Progenitor cell of endocrine pancreas (in vitro differentiated cells): Measurements from ENCODE around the gene ARHGEF26. TPM values are rescaled to one million over a fixed set of nuclear protein-coding genes. Genes with fewer than 3 reads are reported as not detected.

ENCODE experiments used
- DNase-seq: peaks from one replicate; pipeline ENCODE4 v3.0.0; 2021; ENCODE audit warnings: low spot score; ENCODE audit not compliant: unreplicated experiment
- H3K27ac Mint-ChIP-seq: 2 replicates; pipeline ENCODE4 v1.8.0; 2021; ENCODE audit warnings: mild to moderate bottlenecking, moderate library complexity, mixed read lengths
- H3K27me3 Mint-ChIP-seq: 2 replicates; pipeline ENCODE4 v1.8.0; 2021; ENCODE audit warnings: mixed read lengths
- H3K36me3 Mint-ChIP-seq: 2 replicates; pipeline ENCODE4 v1.8.0; 2022; ENCODE audit warnings: mixed read lengths; ENCODE audit not compliant: insufficient read depth
- H3K4me1 Mint-ChIP-seq: 2 replicates; pipeline ENCODE4 v1.8.0; 2021; ENCODE audit warnings: low read depth, mixed read lengths
- H3K4me3 Mint-ChIP-seq: 2 replicates; pipeline ENCODE4 v1.8.0; 2021; ENCODE audit warnings: low read depth, mild to moderate bottlenecking, moderate library complexity, mixed read lengths
- H3K9me3 Mint-ChIP-seq: 2 replicates; pipeline ENCODE4 v1.8.0; 2021; ENCODE audit warnings: low read depth, mixed read lengths
- CTCF ChIP-seq: fragments of 200-600 bp; sonication (generic); IDR thresholded peaks from one replicate; pipeline ENCODE4 v1.5.0; 2021; ENCODE audit warnings: antibody characterized with exemption, mild to moderate bottlenecking; ENCODE audit not compliant: unreplicated experiment
- total RNA-seq: library from RNA; stranded (reverse); gene quantifications from 2 replicates; pipeline ENCODE4 v1.2.1, GENCODE V29; 2021

The ARHGEF26 gene
- total RNA-seq, 1 donor from 2014 or later = 10.0 TPM

DNA sequence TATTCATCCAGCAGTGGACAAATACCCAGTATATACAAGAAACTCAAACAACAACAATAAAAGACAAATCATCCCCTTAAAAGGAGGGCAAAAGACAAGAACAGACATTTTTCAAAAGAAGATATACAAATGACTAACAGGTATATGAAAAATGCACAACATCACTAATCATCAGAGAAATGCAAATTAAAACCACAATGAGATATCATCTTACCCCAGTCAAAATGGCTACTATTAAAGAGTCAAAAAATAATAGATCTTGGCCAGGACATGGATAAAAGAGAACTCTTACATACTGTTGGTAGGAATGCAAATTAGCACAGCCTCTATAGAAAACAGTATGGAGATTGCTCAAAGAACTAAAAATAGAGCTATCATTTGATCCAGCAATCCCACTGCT lies 186.2 kb downstream of the ARHGEF26 start:
- no peaks in the 10 kb centered on the region for H3K27me3 Mint-ChIP-seq
- no peaks in the 10 kb centered on the region for H3K4me1 Mint-ChIP-seq
- no peak for TF ChIP-seq CTCF
- peaks cover 27% of the 10 kb centered on the region for H3K36me3 Mint-ChIP-seq
- H3K9me3 Mint-ChIP-seq = no peaks in the 10 kb centered on the region
- no peak overlapping the region for H3K4me3 Mint-ChIP-seq
- H3K27ac Mint-ChIP-seq = no peak overlapping the region
- DNase-seq = no peak

Other genes starting within 250 kb of the ARHGEF26 start
- 94.5 and 96.9 TPM in 2 replicates for gene DHX36, start 203.1 kb downstream of the ARHGEF26 start, total RNA-seq